Colonic mucosa (tissue), 4 donors: ENCODE data around the gene N4BP2. TPM values are rescaled to one million over a fixed set of nuclear protein-coding genes. Genes with fewer than 3 reads are reported as not detected.
A peak's percentile ranks its signal among the peaks of the same experiment; 100 is the strongest.

Experiments used
- DNase-seq: peaks from one replicate; pipeline ENCODE4 v3.0.0-alpha.2; 2020
- H3K27ac ChIP-seq: fragments of 200-600 bp; one replicate; pipeline ENCODE4 v1.8.0; 2021
- H3K27me3 ChIP-seq: fragments of 200-600 bp; one replicate; pipeline ENCODE4 v1.8.0; 2021
- H3K36me3 ChIP-seq: fragments of 200-600 bp; one replicate; pipeline ENCODE4 v1.8.0; 2021
- H3K4me1 ChIP-seq: fragments of 200-600 bp; one replicate; pipeline ENCODE4 v1.8.0; 2021; ENCODE audit warnings: mild to moderate bottlenecking
- H3K4me3 ChIP-seq: fragments of 200-600 bp; one replicate; pipeline ENCODE4 v1.8.0; 2021
- H3K9ac ChIP-seq, 2 donors: one replicate each; pipeline ENCODE4 v1.7.0; 2013; ENCODE audit warnings: control low read depth in 2 of 2, low read depth in 2 of 2, low read length in 2 of 2
- H3K9me3 ChIP-seq: fragments of 200-600 bp; one replicate; pipeline ENCODE4 v1.8.0; 2021
- intact Hi-C: fragments of 100-400 bp; cut with DNase I; formaldehyde crosslinking; loops from one replicate; pipeline ENCODE4 v1.14.1; 2022
- total RNA-seq, 2 donors: library from RNA; stranded (reverse); fragmentation: NEBNext Ultra II Directional in 1 of 2; extraction: Animal tissue kit (Norgen Biotek cat#: 25700) in 1 of 2; gene quantifications; one replicate each; pipeline ENCODE4 v1.2.1, GENCODE V29; 2021
- TF ChIP-seq, protein P1 (sequence below): fragments of 200-600 bp; IDR thresholded peaks from one replicate; pipeline ENCODE4 v1.8.0; 2022; ENCODE audit warnings: antibody characterized with exemption, mild to moderate bottlenecking
- donor health status: healthy.
- donor health status: DM: no; HTN: no; CAD: no.
- donor health status: DM: no; HTN: no; CAD: no.

The N4BP2 gene
- total RNA-seq, 2 donors from 2014 or later = 5.1 to 7.5 TPM

DNA sequence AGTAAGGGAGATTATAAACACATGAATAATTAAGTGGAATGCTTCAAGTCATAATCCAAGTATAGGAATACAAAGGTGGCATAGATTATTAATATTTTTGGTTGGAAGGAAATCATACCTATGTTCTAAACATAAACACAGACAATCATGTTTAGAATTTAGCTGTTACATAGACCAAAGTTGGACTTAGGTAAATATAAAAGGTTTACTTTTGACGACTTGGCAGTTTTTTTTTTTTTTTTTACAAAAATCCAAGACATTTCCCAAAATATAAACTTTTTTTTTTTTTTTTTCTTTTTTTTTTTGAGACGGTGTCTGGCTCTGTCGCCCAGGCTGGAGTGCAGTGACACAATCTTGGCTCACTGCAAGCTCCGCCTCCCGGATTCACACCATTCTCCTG is 3.5 kb upstream of the N4BP2 start:
- H3K36me3 ChIP-seq = no peaks in the 10 kb centered on the region
- TF ChIP-seq, protein P1, sequence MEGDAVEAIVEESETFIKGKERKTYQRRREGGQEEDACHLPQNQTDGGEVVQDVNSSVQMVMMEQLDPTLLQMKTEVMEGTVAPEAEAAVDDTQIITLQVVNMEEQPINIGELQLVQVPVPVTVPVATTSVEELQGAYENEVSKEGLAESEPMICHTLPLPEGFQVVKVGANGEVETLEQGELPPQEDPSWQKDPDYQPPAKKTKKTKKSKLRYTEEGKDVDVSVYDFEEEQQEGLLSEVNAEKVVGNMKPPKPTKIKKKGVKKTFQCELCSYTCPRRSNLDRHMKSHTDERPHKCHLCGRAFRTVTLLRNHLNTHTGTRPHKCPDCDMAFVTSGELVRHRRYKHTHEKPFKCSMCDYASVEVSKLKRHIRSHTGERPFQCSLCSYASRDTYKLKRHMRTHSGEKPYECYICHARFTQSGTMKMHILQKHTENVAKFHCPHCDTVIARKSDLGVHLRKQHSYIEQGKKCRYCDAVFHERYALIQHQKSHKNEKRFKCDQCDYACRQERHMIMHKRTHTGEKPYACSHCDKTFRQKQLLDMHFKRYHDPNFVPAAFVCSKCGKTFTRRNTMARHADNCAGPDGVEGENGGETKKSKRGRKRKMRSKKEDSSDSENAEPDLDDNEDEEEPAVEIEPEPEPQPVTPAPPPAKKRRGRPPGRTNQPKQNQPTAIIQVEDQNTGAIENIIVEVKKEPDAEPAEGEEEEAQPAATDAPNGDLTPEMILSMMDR = no peak
- no peak overlapping the region for H3K4me3 ChIP-seq
- no peak overlapping the region for H3K9ac ChIP-seq
- no peaks in the 10 kb centered on the region for H3K27me3 ChIP-seq
- intact Hi-C loops = loop anchor here (10.0 kb wide), 1 partner anchor 262 kb away; no protein-coding TSS in a partner anchor
- H3K4me1 ChIP-seq = peaks cover 5% of the 10 kb centered on the region
- DNase-seq = no peak
- H3K9me3 ChIP-seq = no peaks in the 10 kb centered on the region
- no peak overlapping the region for H3K27ac ChIP-seq

DNA sequence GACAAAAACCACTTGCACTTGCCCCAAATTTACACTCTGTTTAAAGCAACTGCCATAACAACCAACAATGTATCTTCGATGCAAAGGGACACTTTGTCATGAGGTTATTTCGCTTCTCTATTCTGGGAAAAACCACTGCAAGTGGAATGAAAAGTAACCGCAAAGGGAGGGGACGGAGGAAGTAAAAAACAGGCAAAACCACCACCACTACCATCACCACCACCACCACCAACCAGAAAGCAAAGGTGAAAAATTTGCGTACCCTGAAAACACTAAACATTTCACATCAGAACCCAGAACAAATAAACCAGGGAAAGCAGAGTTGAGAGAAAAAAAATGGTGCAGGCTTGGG is 1.2 kb upstream of the N4BP2 start:
- Histone ChIP-seq H3K4me1 (peaks cover 8% of the 10 kb centered on the region), H3K9ac (peak overlapping the region; percentile 93 to 100), H3K4me3 (peak overlapping the region; percentile 82), H3K27ac (peak overlapping the region; percentile 100), H3K27me3 (no peaks in the 10 kb centered on the region), H3K9me3 (no peaks in the 10 kb centered on the region), H3K36me3 (no peaks in the 10 kb centered on the region)
- no peak for DNase-seq
- intact Hi-C loops = loop anchor here (10.0 kb wide), 1 partner anchor 259 kb away; no protein-coding TSS in a partner anchor
- TF ChIP-seq, protein P1 = no peak

DNA sequence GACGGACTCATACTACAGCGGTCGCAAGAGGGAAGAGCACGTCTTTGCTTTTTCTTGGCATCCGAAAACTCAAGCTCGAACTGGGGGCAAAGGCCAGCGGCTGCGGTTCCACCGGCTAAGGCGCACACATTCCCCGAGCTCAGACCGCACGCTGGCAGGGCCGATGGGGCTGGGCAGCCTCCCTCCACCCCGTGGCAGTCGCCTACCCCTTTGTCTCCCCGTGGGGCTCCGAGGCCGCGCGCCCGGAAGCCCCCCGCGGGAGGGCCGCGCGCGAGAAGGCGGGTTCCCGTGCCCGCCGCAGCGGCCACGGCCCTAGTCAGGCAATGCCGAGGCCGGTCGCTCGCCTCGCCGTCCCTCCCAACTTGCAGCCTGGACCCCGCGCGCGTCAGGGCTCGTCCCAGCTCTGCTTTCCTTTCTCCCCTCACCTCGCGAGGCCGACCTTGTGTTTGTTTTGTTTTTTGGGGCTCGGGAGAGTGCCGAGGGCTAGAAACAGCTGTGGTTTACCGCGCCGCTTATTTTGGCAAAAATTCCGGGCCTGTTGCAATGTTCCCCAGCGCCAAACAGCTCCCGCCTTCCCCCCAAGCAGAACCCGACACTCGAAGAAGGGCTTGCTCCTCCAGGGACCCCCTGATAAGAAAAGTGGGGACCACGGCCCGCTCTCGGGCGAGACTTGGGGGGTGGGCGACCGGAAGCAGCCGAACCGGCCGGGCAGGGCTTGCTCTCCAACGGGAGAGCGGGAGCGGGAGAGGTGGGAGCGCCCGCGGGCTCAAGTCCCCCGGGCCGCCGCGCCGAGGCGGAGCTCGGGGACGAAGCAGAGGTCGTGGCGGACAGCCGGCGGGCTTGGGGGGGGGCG is 561 bp upstream of the N4BP2 start:
- intact Hi-C loops = loop anchor here (10.0 kb wide), 1 partner anchor 259 kb away; no protein-coding TSS in a partner anchor
- TF ChIP-seq, protein P1 = no peak
- H3K36me3 ChIP-seq = no peaks in the 10 kb centered on the region
- H3K4me1 ChIP-seq = peaks cover 8% of the 10 kb centered on the region
- no peaks in the 10 kb centered on the region for H3K9me3 ChIP-seq
- peak overlapping the region; percentile 100 for H3K27ac ChIP-seq
- peak overlapping the region; percentile 82 for H3K4me3 ChIP-seq
- H3K27me3 ChIP-seq = no peaks in the 10 kb centered on the region
- peak; percentile 74 for DNase-seq
- H3K9ac ChIP-seq = peak overlapping the region; percentile 93 to 100

DNA sequence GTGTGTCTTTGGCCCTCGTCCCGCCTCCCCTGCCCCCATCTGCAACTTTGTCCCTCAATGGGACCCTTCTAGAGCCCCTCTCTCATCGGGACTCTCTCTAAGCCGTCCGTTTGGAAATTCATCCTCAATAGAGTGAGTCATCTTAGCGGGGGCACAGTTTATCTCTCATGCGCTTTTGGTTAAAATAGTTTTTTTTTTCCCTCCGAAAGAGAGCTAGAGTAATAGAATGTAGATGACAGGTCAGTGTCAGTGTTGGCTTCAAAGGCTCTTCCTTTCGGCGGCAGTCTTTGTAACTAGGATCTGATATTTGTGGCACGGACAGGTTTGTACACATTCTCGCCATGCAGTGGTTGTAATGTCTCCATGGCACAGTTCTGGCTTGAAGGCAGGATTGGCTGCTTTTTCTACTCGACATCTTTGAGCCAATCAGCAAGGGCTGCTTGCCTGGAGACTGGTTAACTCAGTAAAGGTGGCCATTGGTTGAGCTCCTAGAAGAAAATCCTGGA is 989 bp downstream of the N4BP2 start:
- no peaks in the 10 kb centered on the region for H3K27me3 ChIP-seq
- peak overlapping the region; percentile 100 for H3K27ac ChIP-seq
- H3K9me3 ChIP-seq = no peaks in the 10 kb centered on the region
- peak overlapping the region; percentile 93 to 100 for H3K9ac ChIP-seq
- peak overlapping the region; percentile 82 for H3K4me3 ChIP-seq
- peaks cover 8% of the 10 kb centered on the region for H3K4me1 ChIP-seq
- TF ChIP-seq, protein P1 = no peak
- peak; percentile 90 for DNase-seq
- intact Hi-C loops = loop anchor here (10.0 kb wide), 1 partner anchor 257 kb away; no protein-coding TSS in a partner anchor
- no peaks in the 10 kb centered on the region for H3K36me3 ChIP-seq

DNA sequence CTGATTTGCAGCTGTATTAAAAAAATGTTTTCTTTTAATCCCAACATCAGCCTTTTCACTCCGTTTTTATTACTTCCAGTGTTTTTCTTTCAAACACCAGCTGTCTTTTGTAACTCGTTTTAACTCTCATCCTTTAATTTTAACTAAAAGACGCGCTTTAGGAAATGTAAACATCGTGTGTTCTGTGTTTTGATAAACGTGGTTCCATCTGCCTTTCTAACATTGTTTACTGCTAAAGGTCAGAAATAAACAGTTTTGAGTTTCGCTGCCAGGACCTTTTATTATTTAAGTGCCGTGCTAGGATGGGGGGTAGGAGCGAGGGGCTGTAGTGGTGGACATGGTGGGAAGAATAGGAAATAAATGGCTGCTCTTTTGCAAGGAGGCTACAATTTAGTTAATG is 1.5 kb downstream of the N4BP2 start:
- no peak for DNase-seq
- TF ChIP-seq, protein P1 = no peak
- Histone ChIP-seq H3K9ac (peak overlapping the region in 1 of 2 donors; percentile 93), H3K36me3 (no peaks in the 10 kb centered on the region), H3K4me1 (peaks cover 8% of the 10 kb centered on the region), H3K27me3 (no peaks in the 10 kb centered on the region), H3K9me3 (no peaks in the 10 kb centered on the region), H3K27ac (peak overlapping the region; percentile 100), H3K4me3 (peak overlapping the region; percentile 82)
- intact Hi-C loops = loop anchor here (10.0 kb wide), 1 partner anchor 257 kb away; no protein-coding TSS in a partner anchor
